Spleen (tissue), 7 donors: ENCODE measurements around the gene LMCD1.

Source experiments
- CTCF ChIP-seq, 11 experiments: fragments of 200-600 bp in 7 of 11; fragments of 450-650 bp in 4 of 11; sonication (generic) in 4 of 11; IDR thresholded peaks in 8 of 11; conservative IDR thresholded peaks in 3 of 11; 1 replicate in 7 of 11; 2 replicates in 4 of 11; pipeline versions ENCODE4 v1.4.0 to v1.8.0; 2016 to 2021; ENCODE audit warnings: antibody characterized with exemption in 11 of 11, inconsistent platforms in 4 of 11, mild to moderate bottlenecking in 1 of 11
- POLR2A ChIP-seq, 3 donors: fragments of 450-650 bp; IDR thresholded peaks; one replicate each; pipeline ENCODE4 v1.5.1; 2017; ENCODE audit warnings: antibody characterized with exemption in 3 of 3, mild to moderate bottlenecking in 1 of 3
- POLR2AphosphoS5 ChIP-seq, 3 donors: sonication (generic); formaldehyde crosslinking; IDR thresholded peaks; one replicate each; pipeline ENCODE4 v1.5.1; 2017; ENCODE audit warnings: antibody characterized with exemption in 3 of 3
- donor health status: DM: no; HTN: no; CAD: no; lungs with moderate emphysema.
- donor health status: DM: no; HTN: no; CAD: no.
- donor health status: DM: no; HTN: no; CAD: no.

GRCh38 chr3:8488411-8488810 lies 13.2 kb upstream of the LMCD1 start:
- no peak for TF ChIP-seq CTCF (IDR thresholded peaks at IDR 0.05 in 8 of 11, conservative IDR thresholded peaks at IDR 0.05 in 3 of 11)
- no peak for TF ChIP-seq POLR2A (IDR thresholded peaks at IDR 0.05)
- no peak for TF ChIP-seq POLR2AphosphoS5 (IDR thresholded peaks at IDR 0.05)
